GM12864 (cell line): Measurements from ENCODE around the gene FOXO3.

Source experiments
- DNase-seq: peaks from one replicate; pipeline ENCODE4 v3.0.0-alpha.2; 2011; ENCODE audit warnings: low read depth
- H3K4me3 ChIP-seq: 2 replicates; pipeline ENCODE4 v1.5.1; 2011; ENCODE audit warnings: mild to moderate bottlenecking, low read depth, low read length, control low read depth
- TF ChIP-seq, protein P1 (sequence below): IDR thresholded peaks from 2 replicates; pipeline ENCODE4 v1.5.1; 2011; ENCODE audit warnings: low read depth, mild to moderate bottlenecking, moderate library complexity, low read length, control low read depth, inconsistent platforms; ENCODE audit errors: missing control alignments

FOXO3 gene

DNA sequence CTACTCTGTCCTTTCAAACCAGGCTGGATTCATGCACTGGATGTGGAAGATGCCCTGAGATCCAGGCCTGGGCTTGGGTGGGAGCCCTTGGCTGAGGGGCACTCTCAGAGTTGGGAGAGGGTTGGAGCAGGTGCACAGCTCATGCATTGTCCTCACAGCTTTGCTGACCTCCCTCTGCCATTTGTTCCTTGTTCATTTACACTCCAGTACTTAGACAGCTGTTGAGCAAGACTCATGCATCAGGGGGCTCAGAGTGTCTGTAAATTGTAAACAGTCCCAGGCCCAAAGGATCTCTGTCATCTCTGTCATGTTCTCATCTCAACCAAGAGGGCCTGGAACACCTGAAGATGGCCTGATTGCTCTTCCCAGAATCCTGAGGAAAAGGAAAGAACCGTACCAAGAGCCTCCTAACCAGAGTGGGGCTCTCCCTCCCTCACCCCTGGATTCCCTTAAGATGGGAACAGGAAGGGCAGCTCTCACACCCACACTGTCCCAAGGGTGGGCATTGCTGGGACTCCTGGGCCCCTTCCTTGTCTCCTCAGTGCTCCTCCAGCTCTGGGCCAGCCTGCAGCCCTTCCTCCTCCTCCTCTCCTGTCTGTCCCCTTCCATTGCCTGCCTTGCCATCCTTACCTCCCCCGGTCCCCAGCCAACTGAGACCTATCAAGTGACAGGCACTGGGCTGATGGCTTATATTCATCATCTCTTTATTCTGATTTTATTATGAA, 132.9 kb downstream of the FOXO3 start:
- no peak overlapping the region for H3K4me3 ChIP-seq
- no peak for DNase-seq
- TF ChIP-seq, protein P1, sequence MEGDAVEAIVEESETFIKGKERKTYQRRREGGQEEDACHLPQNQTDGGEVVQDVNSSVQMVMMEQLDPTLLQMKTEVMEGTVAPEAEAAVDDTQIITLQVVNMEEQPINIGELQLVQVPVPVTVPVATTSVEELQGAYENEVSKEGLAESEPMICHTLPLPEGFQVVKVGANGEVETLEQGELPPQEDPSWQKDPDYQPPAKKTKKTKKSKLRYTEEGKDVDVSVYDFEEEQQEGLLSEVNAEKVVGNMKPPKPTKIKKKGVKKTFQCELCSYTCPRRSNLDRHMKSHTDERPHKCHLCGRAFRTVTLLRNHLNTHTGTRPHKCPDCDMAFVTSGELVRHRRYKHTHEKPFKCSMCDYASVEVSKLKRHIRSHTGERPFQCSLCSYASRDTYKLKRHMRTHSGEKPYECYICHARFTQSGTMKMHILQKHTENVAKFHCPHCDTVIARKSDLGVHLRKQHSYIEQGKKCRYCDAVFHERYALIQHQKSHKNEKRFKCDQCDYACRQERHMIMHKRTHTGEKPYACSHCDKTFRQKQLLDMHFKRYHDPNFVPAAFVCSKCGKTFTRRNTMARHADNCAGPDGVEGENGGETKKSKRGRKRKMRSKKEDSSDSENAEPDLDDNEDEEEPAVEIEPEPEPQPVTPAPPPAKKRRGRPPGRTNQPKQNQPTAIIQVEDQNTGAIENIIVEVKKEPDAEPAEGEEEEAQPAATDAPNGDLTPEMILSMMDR: no peak

DNA sequence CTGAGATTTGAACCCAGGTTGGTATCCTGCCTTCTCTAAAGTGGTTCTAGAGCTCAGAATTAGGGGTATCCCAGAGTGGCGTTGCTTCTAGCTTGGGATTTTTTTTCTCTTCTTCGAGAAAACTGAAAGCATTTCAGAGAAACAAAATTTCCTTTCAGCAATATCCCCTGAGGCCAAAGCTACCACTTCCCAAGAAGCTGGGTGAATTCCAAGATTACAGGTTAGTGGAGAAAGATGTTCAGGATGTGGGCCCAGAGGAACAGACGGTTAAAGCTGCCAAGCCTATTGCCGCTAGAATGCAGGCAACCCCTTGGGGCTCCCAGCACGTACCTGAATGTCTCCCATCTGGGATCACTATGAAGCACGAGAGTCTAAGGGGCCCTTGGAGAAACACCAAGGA, 134.1 kb downstream of the FOXO3 start:
- no peak overlapping the region for H3K4me3 ChIP-seq
- no peak for DNase-seq
- TF ChIP-seq, protein P1: no peak

DNA sequence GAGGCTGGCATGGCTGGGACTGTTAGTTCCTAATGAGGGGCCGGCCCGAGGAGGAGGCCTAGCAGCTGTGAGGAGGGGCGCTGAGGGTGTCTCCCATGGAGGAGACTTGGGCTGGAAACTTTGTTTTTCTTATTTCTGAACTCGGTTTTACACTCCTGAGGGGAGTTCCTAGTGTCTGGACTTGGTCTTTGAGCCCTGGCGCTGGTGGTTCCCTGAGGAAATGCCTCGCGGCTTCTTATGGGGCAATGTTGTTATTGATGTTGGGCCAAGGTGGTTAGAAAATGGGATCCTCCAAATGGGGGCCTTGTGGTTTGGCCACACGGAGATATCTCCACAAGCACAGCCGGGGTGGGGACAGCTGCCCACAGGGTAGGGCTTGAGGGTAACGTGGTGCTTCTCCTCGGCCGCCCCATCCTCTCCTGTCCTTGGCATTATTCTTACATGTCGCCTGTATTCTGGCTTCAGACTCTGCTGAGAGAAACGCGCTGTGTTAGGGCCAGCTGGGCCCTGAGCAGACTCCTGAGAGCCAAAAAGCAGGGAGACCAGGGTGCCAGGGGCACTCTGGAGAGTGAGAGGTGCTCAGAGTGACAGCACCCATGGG, 136.9 kb downstream of the FOXO3 start:
- TF ChIP-seq, protein P1: no peak
- no peak for DNase-seq
- H3K4me3 ChIP-seq: no peak overlapping the region

DNA sequence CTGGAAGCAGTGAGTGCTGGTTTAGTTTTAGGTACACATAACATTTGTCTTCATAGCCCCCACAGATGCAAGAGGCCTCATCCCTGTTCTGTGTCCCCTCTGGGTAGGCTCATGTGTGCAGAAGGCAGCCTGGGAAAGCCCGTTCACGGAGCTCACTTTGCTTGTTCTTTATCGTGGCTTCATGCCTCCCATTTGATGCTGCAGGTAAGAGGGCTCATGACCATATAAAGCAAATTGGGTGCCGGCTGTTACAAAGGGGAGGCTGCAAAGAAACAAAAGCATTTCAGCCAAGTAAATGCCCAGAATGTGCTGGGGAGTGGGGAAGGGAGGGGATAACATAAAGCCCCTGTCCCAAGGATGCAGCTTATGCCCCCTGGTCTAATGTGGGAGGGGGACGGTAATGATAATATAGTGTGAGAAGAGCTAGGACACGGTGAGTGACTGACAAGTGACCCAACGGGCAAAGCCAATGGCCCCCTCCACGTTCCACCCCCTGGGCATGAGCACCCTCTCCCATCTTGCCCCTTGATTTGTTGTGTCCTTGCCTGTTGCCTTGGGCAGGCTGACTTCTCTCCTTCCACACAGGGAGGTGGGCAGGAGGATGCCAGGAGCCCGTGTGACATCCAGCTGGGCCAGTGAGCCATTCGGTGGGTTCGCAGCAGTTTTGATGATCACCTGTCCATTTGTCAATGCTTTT, 138.0 kb downstream of the FOXO3 start:
- no peak overlapping the region for H3K4me3 ChIP-seq
- DNase-seq: no peak
- TF ChIP-seq, protein P1: no peak

DNA sequence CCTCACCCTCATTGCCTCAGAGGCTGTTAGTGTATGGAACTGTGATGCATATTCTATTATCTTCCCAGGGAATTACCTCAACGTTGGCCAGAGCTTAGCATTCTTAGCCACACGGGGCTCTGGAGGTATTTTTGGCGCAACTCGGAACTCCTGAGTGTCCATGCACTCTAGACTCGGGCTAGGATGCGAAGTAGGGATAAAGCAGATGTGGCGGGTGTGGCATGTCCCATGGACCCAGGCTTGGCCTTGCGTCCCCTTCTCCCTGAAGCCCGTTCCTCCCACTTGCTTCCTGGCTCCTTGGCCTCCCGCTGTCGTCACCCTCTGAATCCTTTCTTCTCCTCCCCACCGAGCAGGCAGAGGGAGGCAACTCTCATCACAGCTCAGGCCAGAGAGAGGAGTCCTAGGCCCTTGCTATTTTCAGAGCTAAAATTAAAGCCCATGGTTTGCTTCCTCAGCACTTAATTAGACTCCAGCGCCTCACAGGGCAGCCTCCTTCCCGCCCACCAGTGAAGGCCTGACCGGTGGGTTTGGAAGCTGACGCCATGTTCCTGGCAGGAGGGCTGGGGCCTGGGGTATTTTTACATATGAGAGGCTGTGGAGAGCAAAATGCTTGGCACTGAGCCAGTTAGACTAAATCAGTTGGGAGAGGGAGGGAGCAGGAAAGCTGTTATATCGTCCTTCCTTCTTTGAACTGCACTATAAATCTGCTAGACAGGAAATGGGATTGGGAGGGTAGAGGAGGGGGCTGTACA, 138.7 kb downstream of the FOXO3 start:
- DNase-seq: no peak
- TF ChIP-seq, protein P1: no peak

DNA sequence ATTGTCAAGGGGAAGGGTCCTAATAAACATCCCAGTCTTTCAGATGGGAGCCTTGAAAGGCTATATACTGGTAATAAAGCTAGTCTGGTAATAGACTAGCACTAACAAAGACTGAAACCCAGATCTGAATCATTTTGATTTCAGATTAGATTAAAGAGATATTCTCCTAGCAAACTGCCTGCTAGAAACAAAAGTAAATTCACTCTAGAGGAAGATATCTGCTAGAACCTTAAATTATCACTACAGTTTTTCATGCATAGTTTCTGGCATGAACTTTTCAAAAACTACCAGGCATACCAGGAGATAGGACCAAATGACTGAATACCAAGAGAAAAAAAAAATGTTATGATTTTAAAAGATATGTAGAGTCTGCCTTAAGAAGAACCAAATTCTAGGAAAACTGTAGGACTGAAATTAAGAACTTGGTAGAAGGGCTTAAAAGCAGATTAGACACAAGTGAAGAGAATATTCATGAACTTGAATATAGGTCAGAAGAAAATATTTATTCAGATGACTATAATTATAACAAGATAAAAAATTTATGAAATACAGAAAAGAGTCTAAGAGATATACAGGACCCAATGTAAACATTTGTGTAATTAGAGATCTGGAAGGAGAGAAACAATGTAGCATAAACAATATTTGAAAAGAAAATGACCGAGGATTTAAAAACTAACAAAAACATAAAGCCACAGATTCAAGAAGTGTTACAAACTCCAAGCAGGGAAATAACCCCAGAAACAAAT, 141.6 kb downstream of the FOXO3 start:
- DNase-seq: no peak
- H3K4me3 ChIP-seq: no peak overlapping the region
- TF ChIP-seq, protein P1: no peak

More for the DNA sequence above, 138.7 kb downstream of the FOXO3 start:
- H3K4me3 ChIP-seq: no peak overlapping the region
